NOMO-1 (cell line): ENCODE data around the gene CHRM4.

ENCODE experiments used
- DNase-seq, 2 experiments: peaks; one replicate each; lab custom pipeline; 2025; ENCODE audit not compliant: unreplicated experiment in 2 of 2; lab: John Stamatoyannopoulos, UW

The CHRM4 gene

DNA sequence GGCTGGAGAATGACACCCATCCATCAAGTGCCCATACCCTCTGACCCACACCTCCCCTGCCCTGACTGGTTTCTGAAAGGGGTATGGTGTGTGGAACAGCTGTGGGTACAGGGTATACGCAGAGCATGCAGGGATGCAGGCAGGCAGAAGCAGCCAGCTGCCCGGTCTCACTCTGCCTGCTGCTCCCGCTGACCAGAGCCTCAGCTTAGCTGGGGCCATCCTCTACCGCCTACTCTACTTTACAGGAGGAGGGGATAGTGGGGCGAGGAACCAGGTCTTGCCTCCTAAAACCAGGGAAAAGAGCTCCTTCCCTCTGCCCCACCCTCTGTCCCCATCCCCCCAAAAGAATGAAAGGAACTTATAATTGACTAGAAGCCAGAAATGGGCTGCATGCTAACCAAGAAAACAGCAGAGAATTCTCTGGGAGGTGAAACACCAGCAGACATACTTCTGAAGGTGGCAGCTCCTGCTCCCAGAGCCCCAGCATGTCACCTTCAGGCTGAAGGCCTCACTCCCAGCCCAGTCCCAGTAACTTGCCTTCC, 13.0 kb upstream of the CHRM4 start:
- DNase-seq = no peak

DNA sequence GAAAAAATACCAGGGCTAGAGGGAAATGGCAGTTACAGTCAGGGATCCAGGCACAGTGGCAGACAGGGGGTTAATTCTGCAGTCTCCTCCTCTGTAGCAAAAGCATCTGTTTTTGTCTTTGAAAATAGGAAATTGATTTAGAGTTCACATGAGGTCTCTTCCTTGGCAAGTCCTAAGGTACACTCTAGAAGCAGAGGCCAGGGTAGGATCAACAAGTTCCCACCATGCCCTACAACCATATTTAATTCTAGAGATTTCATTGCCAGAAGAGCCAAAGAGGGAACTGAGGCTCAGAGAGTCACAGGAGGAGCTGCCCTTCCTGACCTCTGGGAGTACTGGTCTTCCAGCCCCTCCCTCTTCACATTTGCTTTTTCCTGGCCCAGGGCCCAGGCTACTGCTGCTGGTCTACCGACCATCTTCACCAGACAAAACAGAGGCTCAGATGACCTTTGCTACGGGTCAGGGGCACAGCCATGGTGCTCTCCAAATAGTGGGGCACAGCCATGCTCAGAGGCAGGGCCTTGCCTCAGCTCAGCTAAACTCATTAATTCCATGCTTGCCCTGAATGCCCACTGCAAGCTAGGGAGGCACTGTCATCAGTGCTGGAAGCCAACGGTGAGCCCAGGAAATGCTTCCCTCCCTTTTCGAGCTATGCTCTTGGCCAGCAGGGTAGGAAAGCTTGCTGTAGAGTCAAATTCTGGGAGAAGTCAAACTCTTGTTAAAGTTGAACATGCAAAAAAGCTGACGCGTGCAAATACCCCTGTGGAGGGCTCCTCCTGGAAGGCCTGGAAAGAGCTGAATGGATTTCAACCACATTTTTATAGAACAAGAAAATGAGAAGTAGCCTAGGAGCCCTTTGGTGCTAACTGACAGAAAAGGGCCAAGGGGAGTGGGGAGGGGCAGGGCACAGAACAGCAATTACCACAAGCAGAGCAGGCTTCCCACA, 11.7 kb upstream of the CHRM4 start:
- DNase-seq = no peak

DNA sequence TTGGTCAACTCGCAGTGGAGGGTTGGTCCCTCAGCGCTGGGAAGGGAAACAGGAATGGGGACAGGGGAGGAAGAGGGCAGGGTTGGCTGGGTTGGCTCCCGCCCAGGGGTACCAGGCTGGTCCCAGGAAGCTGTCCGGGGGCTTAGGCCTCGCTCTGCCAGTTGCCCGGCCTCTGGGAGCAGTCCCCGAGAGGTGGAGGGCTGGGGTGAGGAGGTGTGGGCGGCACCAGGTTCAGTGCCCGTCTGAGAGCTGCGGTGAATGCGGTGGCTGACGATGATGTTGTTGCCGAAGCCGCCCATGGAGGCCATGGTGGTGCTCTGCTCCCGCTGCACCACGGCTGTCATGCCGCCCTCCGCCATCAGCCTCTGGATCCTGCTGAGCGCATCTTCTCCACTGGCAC, 6.0 kb upstream of the CHRM4 start:
- DNase-seq = no peak

DNA sequence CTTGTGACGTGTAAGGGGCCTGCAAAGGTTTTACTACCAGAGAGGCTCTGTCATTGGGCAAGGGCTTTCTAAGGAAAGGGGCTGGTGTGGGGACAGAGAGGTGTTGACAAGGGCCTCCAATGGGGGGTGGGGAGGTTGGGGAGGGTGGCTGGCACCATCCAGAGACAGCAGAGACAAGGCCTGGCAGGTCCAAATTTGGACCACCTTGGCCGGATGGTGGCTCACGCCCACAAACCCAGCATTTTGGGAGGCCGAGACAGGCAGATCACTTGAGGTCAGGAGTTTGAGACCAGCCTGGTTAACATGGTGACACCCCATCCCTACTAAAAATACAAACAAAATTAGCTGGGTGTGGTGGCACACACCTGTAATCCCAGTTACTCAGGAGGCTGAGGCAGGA, 2.2 kb upstream of the CHRM4 start:
- DNase-seq = no peak

DNA sequence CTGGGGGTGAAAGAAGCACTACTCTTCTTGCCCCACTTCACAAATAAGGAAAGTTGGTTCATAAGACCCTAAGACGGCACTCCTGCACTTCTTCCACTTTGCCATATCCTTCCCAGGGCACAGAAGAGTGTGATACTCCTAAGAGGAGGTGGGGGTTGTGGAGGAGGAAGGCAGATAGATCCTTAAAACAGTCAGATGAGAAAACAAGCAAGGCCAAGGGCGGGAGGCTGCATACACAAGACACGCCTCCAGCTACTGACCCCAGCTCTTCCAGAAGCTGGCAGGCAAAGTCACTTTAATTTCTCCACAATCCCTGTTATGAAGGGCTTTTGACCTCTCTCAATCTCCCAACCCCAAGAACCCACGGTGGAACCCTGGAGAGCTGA, 1.6 kb upstream of the CHRM4 start:
- DNase-seq = no peak

DNA sequence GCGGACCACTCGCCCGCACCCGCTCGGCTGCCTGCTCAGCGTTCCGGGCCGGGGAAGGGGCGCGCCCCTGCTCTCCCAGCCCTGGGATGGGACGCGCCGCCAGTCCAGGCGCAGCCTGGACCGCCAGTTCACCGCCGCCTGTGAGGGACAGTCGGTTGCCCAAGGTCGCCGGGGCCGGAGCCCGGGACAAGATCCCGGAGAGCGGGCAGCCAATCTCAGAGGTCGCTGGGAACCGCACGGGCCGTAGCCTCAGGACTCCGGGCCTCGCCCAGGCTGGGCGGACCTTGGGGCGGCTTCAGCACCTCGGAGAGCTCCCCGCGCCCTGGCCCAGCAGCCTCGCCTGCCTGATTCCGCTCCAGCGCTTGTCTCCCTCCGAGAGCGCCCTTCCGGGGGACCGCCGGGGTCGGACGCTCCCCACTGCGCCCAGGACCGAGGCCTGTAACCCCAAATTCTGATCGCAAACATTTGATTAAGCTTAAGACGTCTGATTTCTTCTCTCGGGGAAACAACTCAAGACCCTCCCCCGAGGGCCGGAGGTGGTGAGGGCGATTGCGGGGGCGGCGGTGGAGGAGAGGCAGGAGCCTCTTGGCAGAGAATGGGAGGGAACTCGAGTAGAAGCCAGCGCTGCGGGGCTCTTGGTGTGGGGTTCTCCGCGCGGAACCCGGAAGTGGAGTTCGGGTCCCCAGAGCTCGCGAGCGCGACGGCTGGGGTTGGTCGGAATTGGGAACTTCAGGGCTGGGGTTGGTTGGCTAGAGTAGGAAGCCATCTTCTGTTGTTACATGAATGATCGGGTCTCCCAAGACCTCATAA, 1.1 kb upstream of the CHRM4 start:
- DNase-seq = peak; percentile 73 to 80

DNA sequence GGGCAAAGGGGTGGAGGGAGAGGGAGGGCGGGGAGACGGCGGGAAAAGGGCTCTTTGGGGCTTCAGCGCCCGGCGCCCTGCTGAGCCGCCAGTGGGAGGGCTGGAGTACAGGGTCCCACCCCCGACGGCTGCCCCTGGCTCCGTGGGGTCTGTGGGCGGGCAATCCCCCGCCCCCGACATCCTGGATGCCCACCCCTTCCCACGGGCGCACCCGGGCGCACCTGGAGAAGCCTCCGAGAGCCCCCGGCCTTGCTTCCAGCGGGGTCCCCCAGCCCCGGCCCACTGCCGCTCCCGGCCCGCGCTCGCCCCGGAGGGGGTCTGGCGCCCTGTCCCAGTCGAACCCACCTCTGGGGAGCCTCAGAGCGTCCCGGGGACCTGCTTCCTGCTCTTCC, 394 bp downstream of the CHRM4 start:
- DNase-seq = no peak

DNA sequence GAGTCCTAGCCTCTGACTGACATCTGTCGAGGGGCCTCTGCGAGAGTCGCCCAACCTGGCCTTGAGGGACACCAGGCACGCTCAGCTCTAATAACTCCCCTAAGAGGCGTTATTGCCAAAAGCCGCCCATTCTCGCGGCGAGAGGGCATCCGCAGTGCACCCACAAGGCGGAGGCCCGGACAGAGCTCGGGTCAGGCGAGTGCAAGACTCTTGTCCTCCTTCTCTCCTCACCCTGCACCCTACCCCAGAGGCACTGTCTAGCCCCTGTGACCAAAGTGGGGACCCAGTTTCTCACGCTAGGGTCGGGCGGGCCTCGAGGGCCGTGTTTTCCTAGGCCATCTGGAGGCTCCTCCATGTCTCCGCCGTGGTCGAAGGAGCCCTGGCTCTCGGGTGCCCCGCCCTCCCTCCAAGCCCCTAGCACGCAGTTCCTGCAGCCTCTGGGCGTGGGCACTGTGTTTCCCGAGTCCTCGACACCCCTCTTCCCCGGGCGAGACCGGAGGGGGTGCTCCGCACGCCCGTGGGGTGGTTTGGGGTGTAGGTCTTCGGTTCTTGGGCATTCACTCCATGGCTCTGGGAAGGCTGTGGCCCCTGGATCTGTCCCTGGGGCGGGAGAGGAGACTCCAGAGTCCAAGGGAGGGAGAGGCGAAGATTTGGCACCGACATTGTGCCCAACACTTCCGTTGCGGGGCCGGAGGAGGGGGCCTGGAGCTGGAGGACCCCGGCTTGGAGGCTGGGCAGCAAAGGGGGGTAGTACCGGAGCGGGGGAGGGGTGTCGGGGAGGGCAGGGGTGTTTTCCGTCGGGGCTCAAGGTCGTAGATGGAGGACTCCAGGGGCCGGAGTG, 1.0 kb downstream of the CHRM4 start:
- no peak for DNase-seq

DNA sequence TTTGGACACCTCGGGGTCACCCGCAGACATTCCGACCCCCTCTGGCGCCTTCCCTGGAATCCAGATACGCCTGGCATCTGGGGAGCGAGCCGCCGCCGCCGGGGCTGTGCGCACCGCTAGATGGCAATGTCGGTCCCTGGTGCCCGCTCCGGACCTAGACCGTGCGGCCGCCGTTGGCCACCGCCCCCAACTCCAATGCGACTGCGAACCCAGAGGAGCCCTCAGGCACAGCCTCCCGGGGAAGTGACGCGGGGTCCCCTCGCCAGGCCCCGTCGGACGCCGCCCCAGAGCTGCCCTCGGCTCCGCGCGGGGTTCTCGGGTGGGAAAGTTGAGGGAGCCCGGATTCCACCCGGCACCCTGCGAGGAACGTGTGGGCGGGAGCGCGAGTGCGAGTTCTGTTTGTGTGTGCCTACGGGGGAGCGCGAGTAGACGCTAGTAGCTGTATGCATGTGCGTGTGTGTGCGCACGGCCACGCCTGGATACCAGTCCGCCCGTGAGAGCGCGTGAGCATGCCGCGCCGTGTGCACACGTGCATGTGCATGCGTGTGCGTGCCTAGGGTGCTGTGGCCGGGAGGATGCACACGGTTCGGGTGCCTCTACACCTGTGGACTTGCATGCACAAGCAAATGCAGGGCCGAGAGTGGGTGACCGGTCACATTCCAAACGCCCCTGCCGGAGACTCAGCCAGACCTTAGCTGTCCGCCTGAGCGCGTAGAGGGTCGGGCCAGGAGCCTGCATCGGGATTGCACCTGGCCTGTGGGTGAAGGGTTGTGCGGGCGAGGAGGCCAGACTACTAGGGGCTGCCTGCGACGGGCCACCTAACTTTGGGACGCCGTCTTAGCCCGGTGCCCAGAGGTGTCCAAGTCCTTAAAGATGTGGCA, 1.9 kb downstream of the CHRM4 start:
- peak; percentile 48 to 68 for DNase-seq

DNA sequence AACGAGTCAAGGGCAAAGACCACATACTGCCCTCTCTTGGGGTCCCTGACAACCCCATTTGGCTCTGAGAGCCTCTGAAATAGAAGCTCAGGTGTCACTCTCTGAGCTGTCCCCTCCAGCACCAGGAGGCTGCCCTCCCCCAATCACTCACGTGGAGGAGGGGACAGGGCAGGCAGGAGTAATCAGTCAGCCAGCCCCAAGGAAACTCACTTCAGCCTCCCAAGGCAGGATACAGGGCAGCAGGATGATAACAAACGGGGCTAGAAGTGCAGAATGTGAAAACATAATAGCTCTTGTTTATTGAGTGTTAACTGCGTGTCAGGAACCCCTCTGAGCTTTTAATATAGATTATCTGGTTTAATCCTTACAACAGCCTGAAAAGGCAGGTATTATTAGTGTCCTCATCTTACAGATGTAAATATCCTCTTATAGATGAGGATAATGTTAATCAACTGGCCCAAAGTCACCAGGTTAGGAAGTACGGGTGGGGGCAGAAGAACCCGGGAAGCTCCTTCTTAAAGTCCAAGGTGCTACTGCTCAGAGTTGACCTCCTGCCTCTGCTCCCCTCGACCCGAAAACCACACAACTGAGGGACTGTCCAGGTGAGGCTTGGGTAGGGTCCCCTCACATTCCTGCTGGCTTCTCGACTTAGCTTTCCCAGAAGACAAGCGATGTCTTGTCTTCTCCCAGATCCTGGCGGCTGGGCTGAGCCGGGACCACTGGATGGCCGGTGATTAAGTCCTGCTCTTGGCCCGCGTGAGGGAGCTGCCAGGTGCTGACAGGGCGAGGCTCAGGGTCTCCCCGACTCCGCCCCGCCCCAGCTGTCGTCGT, 2.7 kb downstream of the CHRM4 start:
- no peak for DNase-seq

DNA sequence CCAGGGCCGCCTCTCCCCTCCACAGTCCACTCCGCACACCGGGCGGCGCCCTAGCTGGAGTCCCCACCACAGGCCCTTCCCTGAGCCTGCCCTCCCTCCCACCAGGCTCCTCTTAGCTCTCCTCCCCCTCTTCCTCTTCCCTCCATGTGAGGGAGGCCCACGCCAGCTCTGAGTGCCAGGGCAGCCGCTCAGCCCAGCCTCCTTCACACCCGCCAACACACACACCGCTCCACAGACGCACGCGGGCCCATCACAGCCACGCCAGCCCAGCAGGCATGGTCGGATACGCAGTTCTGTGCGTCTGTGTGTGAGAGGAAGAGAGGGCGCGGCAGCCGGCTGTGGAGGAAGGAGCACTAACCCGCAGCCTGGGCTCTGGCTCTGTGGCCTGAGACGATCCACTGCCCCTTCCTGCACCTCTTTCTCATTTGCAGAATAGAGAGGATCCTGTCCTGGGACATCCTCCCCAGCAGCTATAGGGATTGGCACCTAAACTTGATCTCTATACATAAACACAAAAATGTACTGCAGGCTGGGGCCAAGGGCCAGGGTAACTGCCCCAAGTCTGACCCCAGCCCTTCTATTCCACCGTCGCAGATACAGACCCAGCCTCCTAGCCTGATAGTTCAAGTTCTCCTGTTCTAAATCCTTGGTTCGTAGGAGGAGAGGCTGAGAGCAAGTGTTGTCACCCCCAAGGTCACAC, 3.5 kb downstream of the CHRM4 start:
- peak; percentile 24 to 34 for DNase-seq

DNA sequence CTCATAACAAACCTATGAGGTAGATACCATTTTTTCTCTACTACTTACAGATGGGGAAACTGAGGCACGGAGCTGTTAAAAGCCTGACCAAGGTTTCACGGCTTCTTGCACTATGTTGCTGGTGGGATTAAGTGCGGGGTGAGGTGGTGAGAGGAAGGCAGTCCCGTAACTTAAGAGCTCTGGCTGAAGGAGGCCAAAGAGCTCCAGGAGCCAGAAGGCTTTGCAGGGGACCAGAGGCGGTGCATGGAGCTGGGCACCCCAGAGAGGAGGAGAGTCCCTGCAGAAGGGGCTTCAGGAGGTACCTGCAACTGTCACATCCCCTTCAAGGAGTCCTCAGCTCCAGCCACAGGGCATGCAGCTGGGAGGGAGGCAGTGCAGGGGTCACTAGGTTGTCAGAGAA, 4.1 kb downstream of the CHRM4 start:
- no peak for DNase-seq

DNA sequence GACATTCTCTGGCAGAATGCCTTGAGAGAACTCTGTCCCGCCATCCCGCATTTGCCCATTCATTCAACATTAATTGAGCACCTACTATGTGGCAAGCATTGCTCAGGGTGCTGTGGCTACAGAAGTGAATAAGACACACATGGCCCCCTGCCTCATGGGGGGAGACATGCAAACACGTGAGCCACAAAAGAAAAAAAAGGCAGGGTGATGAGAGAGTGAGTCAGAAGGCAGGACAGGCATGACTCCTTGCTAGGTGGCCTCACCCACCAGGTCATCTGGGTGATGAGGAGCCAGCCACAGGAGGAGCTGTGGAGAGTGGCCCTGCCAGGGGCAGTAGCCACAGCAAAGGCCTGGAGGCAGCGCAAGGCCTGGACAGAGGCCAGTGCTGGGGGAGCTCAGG, 4.9 kb downstream of the CHRM4 start:
- DNase-seq = no peak

DNA sequence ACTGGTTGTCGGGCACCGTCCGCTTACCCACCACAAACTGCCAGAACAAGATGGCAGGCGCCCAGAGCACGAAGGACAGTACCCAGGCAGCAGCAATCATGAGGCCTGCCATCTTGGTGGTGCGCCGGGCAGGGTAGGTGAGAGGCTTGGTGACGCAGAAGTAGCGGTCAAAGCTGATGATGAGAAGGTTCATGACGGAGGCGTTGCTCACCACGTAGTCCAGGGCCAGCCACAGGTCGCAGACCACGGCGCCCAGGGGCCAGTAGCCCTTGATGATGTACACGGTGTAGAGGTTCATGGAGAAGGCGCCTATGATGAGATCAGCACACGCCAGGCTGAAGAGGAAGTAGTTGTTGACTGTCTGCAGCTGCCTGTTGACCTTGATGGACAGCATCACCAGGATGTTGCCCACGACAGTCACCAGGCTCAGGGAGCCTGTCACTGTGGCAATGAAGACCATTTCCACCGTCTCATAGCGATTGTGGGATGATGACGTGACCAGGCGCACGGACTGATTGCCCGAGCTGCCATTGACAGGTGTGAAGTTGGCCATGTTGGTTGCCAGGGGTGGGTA, 5.5 kb downstream of the CHRM4 start:
- DNase-seq = no peak

DNA sequence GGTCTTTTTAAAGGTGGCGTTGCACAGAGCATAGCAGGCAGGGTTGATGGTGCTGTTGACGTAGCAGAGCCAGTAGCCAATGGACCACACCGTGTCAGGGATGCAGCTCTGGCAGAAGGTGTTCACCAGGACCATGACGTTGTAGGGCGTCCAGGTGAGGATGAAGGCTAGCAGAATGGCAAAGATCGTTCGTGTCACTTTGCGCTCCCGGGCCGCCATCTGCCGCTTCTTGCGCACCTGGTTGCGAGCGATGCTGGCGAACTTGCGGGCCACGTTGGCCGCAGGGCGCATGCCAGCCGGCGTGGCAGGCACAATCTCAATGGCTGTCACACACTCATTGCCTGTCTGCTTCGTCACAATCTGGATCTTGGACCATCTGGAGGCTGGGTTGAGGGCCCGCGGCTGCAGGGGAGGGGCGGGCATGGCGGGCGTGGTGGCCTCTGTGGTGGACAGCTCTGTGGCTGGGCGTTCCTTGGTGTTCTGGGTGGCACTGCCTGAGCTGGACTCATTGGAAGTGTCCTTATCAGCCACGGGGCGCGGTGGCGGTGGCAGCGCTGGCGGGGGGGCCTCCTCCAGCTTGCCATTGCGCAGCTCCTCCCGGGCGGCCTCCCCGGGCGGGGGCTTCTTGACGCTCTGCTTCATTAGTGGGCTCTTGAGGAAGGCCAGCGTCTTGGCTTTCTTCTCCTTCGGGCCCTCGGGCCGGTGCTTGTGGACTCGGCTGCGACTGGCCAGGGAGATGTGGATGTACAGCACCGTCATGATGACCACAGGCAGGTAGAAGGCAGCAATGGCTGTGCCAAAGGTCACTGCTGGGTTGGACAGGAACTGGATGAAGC, 6.2 kb downstream of the CHRM4 start:
- DNase-seq = no peak

DNA sequence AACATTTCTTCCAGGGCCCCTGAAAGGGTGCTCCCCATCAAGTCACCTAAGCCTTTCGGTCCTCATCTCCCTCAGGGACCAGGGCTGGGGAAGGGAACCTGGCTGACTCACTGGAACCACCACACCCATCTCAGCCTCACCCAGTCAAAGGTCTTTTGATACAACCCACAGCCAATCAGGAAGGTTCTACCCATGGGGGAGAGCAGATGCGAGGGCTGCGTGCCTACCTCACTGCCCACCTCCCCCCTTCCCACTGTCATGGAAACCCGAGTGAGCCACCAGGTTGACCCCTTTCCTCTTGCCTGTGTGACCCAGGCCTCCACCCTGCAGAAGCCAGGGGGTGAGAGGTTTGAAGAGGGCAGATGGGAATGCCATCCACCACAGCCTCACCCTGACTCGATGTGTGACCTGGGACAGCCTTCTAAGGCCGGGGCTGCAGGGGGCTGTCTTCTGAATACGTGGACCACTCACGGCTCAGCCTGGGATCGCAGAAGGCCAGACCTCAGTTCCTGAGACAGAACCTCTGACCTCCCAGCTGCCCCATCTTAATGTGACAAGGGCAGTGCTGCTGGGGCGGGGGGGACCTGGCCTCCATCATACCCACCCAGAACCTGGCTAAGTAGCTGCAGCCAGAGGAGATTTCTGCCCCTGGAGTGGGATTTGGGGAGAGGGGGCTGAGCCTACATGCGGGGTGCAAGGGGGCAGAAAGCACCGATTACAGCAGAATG, 7.4 kb downstream of the CHRM4 start:
- DNase-seq = no peak

DNA sequence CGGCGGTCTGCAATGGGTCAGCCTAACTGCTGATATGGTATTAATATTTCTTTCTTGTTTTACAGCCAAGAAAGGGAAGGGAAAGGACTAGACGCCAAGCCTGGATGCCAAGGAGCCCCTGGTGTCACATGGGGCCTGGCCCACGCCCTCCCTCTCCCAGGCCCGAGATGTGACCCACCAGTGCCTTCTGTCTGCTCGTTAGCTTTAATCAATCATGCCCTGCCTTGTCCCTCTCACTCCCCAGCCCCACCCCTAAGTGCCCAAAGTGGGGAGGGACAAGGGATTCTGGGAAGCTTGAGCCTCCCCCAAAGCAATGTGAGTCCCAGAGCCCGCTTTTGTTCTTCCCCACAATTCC, 8.2 kb downstream of the CHRM4 start:
- no peak for DNase-seq
